ENCODE measurements around the gene ADAM12. TPM values are rescaled to one million over a fixed set of nuclear protein-coding genes. Genes with fewer than 3 reads are reported as not detected.

The ADAM12 gene
- total RNA-seq: 1 to 10 TPM; 1.2 to 1.5 TPM
- polyA plus RNA-seq (2013, experiment 1 of 2): 1.9 TPM
- 4.3 TPM for polyA plus RNA-seq (2013, experiment 2 of 2)
- total RNA-seq: 0.30 to 6.9 (median 2.2) reads per million in 172 experiments

- peaks cover 59% of the 10 kb centered on the region for H3K27me3 Mint-ChIP-seq
- DNase-seq: peak in 4 of 14 experiments; percentile 7 to 49 (median 24)
- peaks cover 11% of the 10 kb centered on the region for H3K4me1 ChIP-seq (ENCODE audit: insufficient read depth, low read length)
- ChIA-PET CTCF (no interaction called here), POLR2A (no interaction called here)
- H3K27me3 ChIP-seq (ENCODE audit: control insufficient read depth in 1 of 2, insufficient read depth in 2 of 2, low read length in 2 of 2): peaks cover 15 to 30% of the 10 kb centered on the region in 2 experiments
- H3K9me3 ChIP-seq (ENCODE audit: control insufficient read depth in 1 of 2, insufficient read depth in 1 of 2, low read length in 2 of 2): peaks cover 0 to 26% of the 10 kb centered on the region in 2 experiments
- no peak for TF ChIP-seq CTCF (IDR thresholded peaks at IDR 0.05)
- peak within 1 kb of the TSS; percentile 43 for H3K4me3 ChIP-seq (ENCODE audit: low read length)
- no peak for ATAC-seq (ENCODE audit: poor library complexity)
- H3K9me3 Mint-ChIP-seq: peaks cover 3% of the 10 kb centered on the region
- intact Hi-C loops (cut with DNase I, micrococcal nuclease): loop anchor here (5.0 kb wide), 1 partner anchor 406 kb away; no protein-coding TSS in a partner anchor
- H3K4me1 Mint-ChIP-seq (ENCODE audit: low read depth): no peaks in the 10 kb centered on the region
- H3K27ac Mint-ChIP-seq: no peak within 1 kb of the TSS
- peaks cover 4% of the 10 kb centered on the region for H3K36me3 Mint-ChIP-seq (ENCODE audit: low read depth)
- H3K36me3 ChIP-seq (ENCODE audit: insufficient read depth, low read length): no peaks in the 10 kb centered on the region
- H3K27ac ChIP-seq (ENCODE audit: low read depth in 1 of 2, low read length in 2 of 2): no peak within 1 kb of the TSS
- peak within 1 kb of the TSS; percentile 87 for H3K4me3 Mint-ChIP-seq
These were observed at the start of gene ADAM12 for GRCh38 chr10:126387931-126388911. Gene ADAM12, minus strand, starts transcription at chr10:126388477. Its CDS starts 332 bp downstream, at chr10:126388145.

- no peak overlapping the region for H3K4me3 Mint-ChIP-seq
- POLR2A ChIA-PET: no interaction called here
These were observed 49.5 kb upstream of the ADAM12 start for GRCh38 chr10:126437635-126438406.

More at GRCh38 chr10:126437635-126438406, 49.5 kb upstream of the ADAM12 start:
- no peak for TF ChIP-seq CTCF (IDR thresholded peaks at IDR 0.05)
- H3K27me3 ChIP-seq (ENCODE audit: control insufficient read depth in 1 of 2, insufficient read depth in 2 of 2, low read length in 2 of 2): no peaks in the 10 kb centered on the region
- Mint-ChIP-seq H3K27ac (no peak overlapping the region), H3K27me3 (peaks cover 16% of the 10 kb centered on the region), H3K4me1 (ENCODE audit: low read depth) (no peaks in the 10 kb centered on the region), H3K9me3 (no peaks in the 10 kb centered on the region), H3K36me3 (ENCODE audit: low read depth) (no peaks in the 10 kb centered on the region)
- ATAC-seq (ENCODE audit: poor library complexity) (no peak), DNase-seq (no peak)
- H3K4me1 ChIP-seq (ENCODE audit: insufficient read depth, low read length): peaks cover 3% of the 10 kb centered on the region
- intact Hi-C loops (cut with DNase I, micrococcal nuclease): no loop called here
- H3K27ac ChIP-seq (ENCODE audit: low read depth in 1 of 2, low read length in 2 of 2): no peak overlapping the region
- CTCF ChIA-PET: no interaction called here
- H3K4me3 ChIP-seq (ENCODE audit: low read length): no peak overlapping the region
- H3K9me3 ChIP-seq (ENCODE audit: control insufficient read depth in 1 of 2, insufficient read depth in 1 of 2, low read length in 2 of 2): no peaks in the 10 kb centered on the region
- H3K36me3 ChIP-seq (ENCODE audit: insufficient read depth, low read length): no peaks in the 10 kb centered on the region

All from CD4-positive, alpha-beta T cell (primary cell).